GM20431 (cell line): ENCODE data around the gene TRIM50.
"Not testable (repeated sequence)": the region's sequence is repeated elsewhere in the genome, so short reads cannot be mapped to it uniquely, and the experiment has no call there.

Experiments used
- in situ Hi-C: fragments of 300-500 bp; cut with MseI, MboI; formaldehyde crosslinking; loops from one replicate; pipeline ENCODE4 v1.15.0; 2020; ENCODE audit warnings: low sequenced_read_pairs; ENCODE audit not compliant: unreplicated experiment

The TRIM50 gene

GRCh38 chr7:73266719-73267368 lies 61.0 kb downstream of the TRIM50 start:
- in situ Hi-C loops: not testable (repeated sequence)
